GM12878 (cell line): ENCODE measurements around the gene LRRC8D. TPM values are rescaled to one million over a fixed set of nuclear protein-coding genes. Genes with fewer than 3 reads are reported as not detected.

ENCODE experiments used
- ATAC-seq: fragments of 200-7000 bp; cut with Tn5 transposase; 3 replicates; pipeline ENCODE4 v1.9.1; 2020; ENCODE audit warnings: mild to moderate bottlenecking, moderate library complexity
- BruUV-seq: library from RNA; stranded (reverse); fragments of 400-500 nt; replicated peaks from 2 replicates; lab custom pipeline; 2021; lab: Mats Ljungman, UMichigan
- CTCF ChIA-PET: fragments of 300-600 bp; sonication (Branson Sonifier 250); formaldehyde crosslinking; extraction: SDS; loops from one replicate; lab custom pipeline; 2021; ENCODE audit warnings: inconsistent platforms; lab: Yijun Ruan, JAX
- POLR2A ChIA-PET: fragments of 350-600 bp; formaldehyde crosslinking; extraction: SDS; loops from one replicate; lab custom pipeline; 2021; ENCODE audit warnings: inconsistent platforms; lab: Charles Lee
- RAD21 ChIA-PET: fragments of 300-600 bp; sonication (Branson Sonifier 250); formaldehyde crosslinking; loops from one replicate; lab custom pipeline; 2023; ENCODE audit warnings: antibody characterized with exemption; ENCODE audit not compliant: unreplicated experiment; lab: Charles Lee
- SMC1A ChIA-PET: fragments of 300-600 bp; sonication (Branson Sonifier 250); formaldehyde crosslinking; loops from one replicate; lab custom pipeline; 2023; ENCODE audit not compliant: unreplicated experiment, uncharacterized antibody; lab: Charles Lee
- DNase-seq: peaks from one replicate; pipeline ENCODE4 v3.0.0-alpha.2; 2011; ENCODE audit warnings: low read depth, low spot score
- FAIRE-seq: peaks from 3 replicates; lab custom pipeline; 2011; peaks lifted over from hg19 to GRCh38; lab: Jason Lieb, UNC
- H2AFZ ChIP-seq: 2 replicates; pipeline ENCODE4 v1.6.0; 2011; ENCODE audit warnings: low read depth, low read length, control low read depth; ENCODE audit not compliant: control insufficient read depth
- H3K27ac ChIP-seq: 2 replicates; pipeline ENCODE4 v1.5.1; 2011; ENCODE audit warnings: control low read depth; ENCODE audit not compliant: control insufficient read depth, insufficient read depth
- H3K27me3 ChIP-seq, 2 experiments: replicated peaks in 1 of 2; 2 replicates each; pipeline versions ENCODE4 v1.6.0 to v1.6.1; 2011; ENCODE audit warnings: low read length in 1 of 2; ENCODE audit not compliant: control insufficient read depth in 2 of 2, insufficient read depth in 2 of 2
- H3K36me3 ChIP-seq, 2 experiments: 2 replicates each; pipeline ENCODE4 v1.5.1; 2011; ENCODE audit warnings: low read length in 1 of 2; ENCODE audit not compliant: control insufficient read depth in 2 of 2, insufficient read depth in 2 of 2
- H3K4me1 ChIP-seq: 2 replicates; pipeline ENCODE4 v1.6.1; 2011; ENCODE audit warnings: mild to moderate bottlenecking, low read length, moderate library complexity, mixed read lengths; ENCODE audit not compliant: control insufficient read depth, insufficient read depth
- H3K4me2 ChIP-seq: 2 replicates; pipeline ENCODE4 v1.6.0; 2011; ENCODE audit warnings: control low read depth; ENCODE audit not compliant: control insufficient read depth, insufficient read depth
- H3K4me3 ChIP-seq: fragments of 200-600 bp; sonication (generic); 2 replicates; pipeline ENCODE4 v1.5.1; 2016
- H3K79me2 ChIP-seq: 2 replicates; pipeline ENCODE4 v1.6.0; 2011; ENCODE audit warnings: low read length; ENCODE audit not compliant: control insufficient read depth, insufficient read depth
- H3K9ac ChIP-seq: 2 replicates; pipeline ENCODE4 v1.8.0; 2011; ENCODE audit warnings: low read length, control low read depth, mixed read lengths; ENCODE audit not compliant: control insufficient read depth, insufficient read depth
- H3K9me3 ChIP-seq: replicated peaks from 3 replicates; pipeline ENCODE4 v1.5.1; 2011; ENCODE audit warnings: mild to moderate bottlenecking, low read length; ENCODE audit not compliant: control insufficient read depth, insufficient read depth
- H4K20me1 ChIP-seq: 2 replicates; pipeline ENCODE4 v1.6.0; 2011; ENCODE audit not compliant: control insufficient read depth, insufficient read depth
- BACH1 ChIP-seq: fragments of 450-650 bp; IDR thresholded peaks from 2 replicates; pipeline ENCODE4 v1.6.1; 2017; ENCODE audit warnings: mild to moderate bottlenecking, borderline replicate concordance
- BHLHE40 ChIP-seq, 2 experiments: fragments of 450-650 bp in 1 of 2; IDR thresholded peaks; 2 replicates each; pipeline ENCODE4 v1.6.1; 2011 to 2017; ENCODE audit warnings: low read depth in 2 of 2, borderline replicate concordance in 1 of 2, improper control_type of control experiment in 1 of 2, low read length in 1 of 2, mild to moderate bottlenecking in 1 of 2
- CREM ChIP-seq: IDR thresholded peaks from 2 replicates; pipeline ENCODE4 v1.6.1; 2014; ENCODE audit warnings: antibody characterized with exemption, low read depth
- FOS ChIP-seq: IDR thresholded peaks from 3 replicates; pipeline ENCODE4 v1.6.1; 2011; ENCODE audit warnings: borderline replicate concordance; ENCODE audit not compliant: insufficient read length; ENCODE audit errors: extremely low read depth
- HCFC1 ChIP-seq: fragments of 150-350 bp; IDR thresholded peaks from 2 replicates; pipeline ENCODE4 v1.6.1; 2014; ENCODE audit warnings: low read length
- IKZF1 ChIP-seq: fragments of 450-650 bp; conservative IDR thresholded peaks from 2 replicates; pipeline ENCODE4 v1.6.1; 2017; ENCODE audit warnings: antibody characterized with exemption, mild to moderate bottlenecking
- POLR2AphosphoS5 ChIP-seq: IDR thresholded peaks from 2 replicates; pipeline ENCODE4 v1.6.1; 2011; ENCODE audit warnings: mild to moderate bottlenecking, low read length, inconsistent platforms
- RAD21 ChIP-seq: IDR thresholded peaks from 2 replicates; pipeline ENCODE4 v1.6.1; 2011; ENCODE audit warnings: mild to moderate bottlenecking, low read depth, low read length, moderate library complexity; ENCODE audit not compliant: insufficient read depth
- RUNX3 ChIP-seq: IDR thresholded peaks from 2 replicates; pipeline ENCODE4 v1.6.1; 2012; ENCODE audit warnings: low read length, inconsistent platforms
- SIX5 ChIP-seq: IDR thresholded peaks from 2 replicates; pipeline ENCODE4 v1.6.1; 2011; ENCODE audit warnings: mild to moderate bottlenecking, low read depth, low read length, moderate library complexity; ENCODE audit not compliant: severe bottlenecking
- SMC3 ChIP-seq: IDR thresholded peaks from 2 replicates; pipeline ENCODE4 v1.6.1; 2011; ENCODE audit warnings: low read length, improper control_type of control experiment, borderline replicate concordance
- STAT3 ChIP-seq: IDR thresholded peaks from 2 replicates; pipeline ENCODE4 v1.6.1; 2011; ENCODE audit warnings: low read depth, low read length, improper control_type of control experiment
- WGBS: methylation state at CpG from one replicate; pipeline ENCODE4 v1.1.6; 2016; ENCODE audit warnings: low lambda C conversion rate; ENCODE audit not compliant: insufficient replicate concordance, insufficient coverage; ENCODE audit errors: missing lambda C conversion rate; 5-methylcytosine and 5-hydroxymethylcytosine counted together
- in situ Hi-C: fragments of 300-500 bp; cut with MboI; formaldehyde crosslinking; loops from 9 replicates; pipeline ENCODE4 v1.14.3; 2018; ENCODE audit warnings: mixed read lengths
- intact Hi-C: fragments of 100-400 bp; cut with micrococcal nuclease; formaldehyde crosslinking; loops from one replicate; pipeline ENCODE4 v1.14.2; 2022; ENCODE audit not compliant: unreplicated experiment
- polyA plus RNA-seq, 11 experiments: library from polyadenylated mRNA; depleted of rRNA in 4 of 11; unstranded in 6 of 11; stranded (reverse) in 5 of 11; fragments of >200 nt; fragmentation: Nextera tagmentation in 4 of 11; fragmentation: Illumina TruSeq in 1 of 11; extraction: Ambion mirVana in 4 of 11; extraction: Trizol in 1 of 11; gene quantifications; 1 replicate in 1 of 11; 2 replicates in 10 of 11; pipeline versions ENCODE4 v1.2.1 to v1.2.3, GENCODE V29; 2011 to 2016; ENCODE audit warnings: inconsistent platforms in 2 of 11, missing spikeins in 2 of 11, low read depth in 1 of 11
- total RNA-seq, 4 experiments: library from RNA; depleted of rRNA in 3 of 4; stranded (reverse); fragments of >200 nt in 3 of 4; fragmentation: Illumina TruSeq in 1 of 4; extraction: Trizol in 1 of 4; gene quantifications; 2 replicates each; pipeline versions ENCODE4 v1.2.1 to v1.2.3, GENCODE V29; 2013 to 2021
- TF ChIP-seq, protein P1 (sequence below): IDR thresholded peaks from 2 replicates; pipeline ENCODE4 v1.6.1; 2011; ENCODE audit warnings: low read depth, low read length, improper control_type of control experiment, borderline replicate concordance
- TF ChIP-seq, protein P2 (sequence below): IDR thresholded peaks from 2 replicates; pipeline ENCODE4 v1.6.1; 2012; ENCODE audit warnings: low read depth, low read length, improper control_type of control experiment

The LRRC8D gene
- total and polyA plus RNA-seq, 10 of the 15 experiments (the other 5 are each of a cell fraction or from before 2014, with no cell fraction given), result 5.6 to 44.1 (median 26.8) TPM

DNA sequence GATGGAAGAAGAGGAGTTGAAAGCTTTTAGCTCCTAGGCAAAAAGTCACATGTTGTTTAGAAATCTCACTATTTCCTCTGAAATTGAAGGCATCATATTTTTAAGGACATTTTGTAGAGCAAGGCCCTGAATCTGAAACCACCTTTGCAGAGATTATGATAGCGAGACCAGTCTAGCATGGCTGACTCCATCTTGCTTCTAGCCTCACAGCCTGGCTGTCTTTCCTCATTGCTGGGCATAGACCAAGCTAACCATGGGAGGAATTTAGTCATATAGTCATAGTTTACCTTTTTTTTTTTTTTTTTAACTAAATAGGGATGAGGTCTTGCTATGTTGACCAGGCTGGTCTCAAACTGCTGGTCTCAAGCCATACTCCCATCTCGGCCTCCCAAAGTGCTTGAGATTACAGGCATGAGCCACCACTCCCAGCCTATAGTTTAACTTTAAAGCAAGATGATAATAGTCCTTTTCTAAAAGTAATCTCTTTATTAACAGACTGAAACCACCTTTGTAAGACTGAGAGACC, 131.8 kb downstream of the LRRC8D start:
- H3K4me1 ChIP-seq, result peaks cover 19% of the 10 kb centered on the region
- H2AFZ ChIP-seq, result peak overlapping the region; percentile 66
- ChIA-PET POLR2A (interaction anchor here (0.7 to 1.1 kb wide), 2 partner anchors 9 to 16 kb away, joined by 4 to 5 read pairs; no protein-coding TSS in a partner anchor), CTCF (interaction anchor here (0.6 to 2.2 kb wide), 9 partner anchors 10 to 468 kb away, joined by 3 to 5 read pairs (median 3); no protein-coding TSS in a partner anchor), RAD21 (interaction anchor here (1.1 to 1.3 kb wide), 3 partner anchors 148 to 172 kb away, joined by 3 to 4 read pairs (median 4); no protein-coding TSS in a partner anchor), SMC1A (interaction anchor here (1.1 to 2.1 kb wide), 3 partner anchors 15 to 158 kb away, joined by 3 to 6 read pairs (median 4); no protein-coding TSS in a partner anchor)
- H3K27ac ChIP-seq, result no peak overlapping the region
- no peak overlapping the region for H3K9ac ChIP-seq
- H3K9me3 ChIP-seq, result no peaks in the 10 kb centered on the region
- 100% methylated on average over 2 of the region's 2 CpGs for WGBS
- no peaks in the 10 kb centered on the region for H3K27me3 ChIP-seq
- H4K20me1 ChIP-seq, result no peaks in the 10 kb centered on the region
- ATAC-seq (peak; percentile 21), FAIRE-seq (no peak), DNase-seq (no peak)
- no peaks in the 10 kb centered on the region for H3K79me2 ChIP-seq
- in situ Hi-C loops (no loop called here), intact Hi-C loops (loop anchor here (1.0 to 5.0 kb wide), 2 partner anchors 110 to 148 kb away; no protein-coding TSS in a partner anchor)
- H3K4me3 ChIP-seq, result no peak overlapping the region
- no peak overlapping the region for H3K4me2 ChIP-seq
- H3K36me3 ChIP-seq, result no peaks in the 10 kb centered on the region
- BruUV-seq, result no TSS peak
- no peak for TF ChIP-seq SIX5
- TF ChIP-seq BHLHE40 (IDR thresholded peaks at IDR 0.05; ENCODE audit: borderline replicate concordance in 1 of 2, low read depth in 2 of 2, low read length in 1 of 2), result no peak
- TF ChIP-seq IKZF1, result no peak

DNA sequence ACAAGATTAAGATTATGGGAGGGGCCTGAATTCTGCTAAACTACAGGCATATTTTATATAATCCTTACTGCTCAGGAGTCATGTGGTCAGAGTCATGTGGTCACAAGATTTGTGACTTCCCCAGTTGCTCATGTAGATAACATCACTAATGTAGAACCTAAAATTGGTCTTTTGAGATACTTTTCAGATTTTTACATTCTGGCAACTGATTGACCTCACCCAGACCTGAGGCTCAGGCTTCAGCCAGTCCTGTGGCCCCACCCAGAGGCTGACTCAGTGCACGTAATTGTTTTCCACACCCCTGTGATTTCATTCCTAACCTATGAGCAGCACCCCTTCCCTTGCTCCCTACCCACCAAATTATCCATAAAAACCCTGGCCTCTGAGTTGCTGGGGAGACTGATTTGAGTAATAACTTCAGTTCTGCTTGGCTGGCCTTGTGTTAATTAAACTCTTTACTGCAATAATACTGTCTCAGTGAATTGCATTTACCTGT, 132.3 kb downstream of the LRRC8D start:
- ChIA-PET RAD21 (no interaction called here), POLR2A (no interaction called here), CTCF (interaction anchor here (0.9 to 1.3 kb wide), 6 partner anchors 24 to 190 kb away, joined by 3 to 5 read pairs (median 4); no protein-coding TSS in a partner anchor), SMC1A (interaction anchor here (0.7 to 1.2 kb wide), 3 partner anchors 34 to 172 kb away, joined by 3 to 4 read pairs (median 3); no protein-coding TSS in a partner anchor)
- H3K27me3 ChIP-seq, result no peaks in the 10 kb centered on the region
- H3K79me2 ChIP-seq, result no peaks in the 10 kb centered on the region
- 0 out of 2 replicates have a peak overlapping the region, but pooled peaks have one; percentile 31 for H3K27ac ChIP-seq
- no peak overlapping the region for H3K4me3 ChIP-seq
- H3K4me2 ChIP-seq, result no peak overlapping the region
- FAIRE-seq (peak; percentile 96), ATAC-seq (peak; percentile 87), DNase-seq (peak; percentile 33)
- in situ Hi-C loops, result no loop called here
- no peak overlapping the region for H3K9ac ChIP-seq
- H2AFZ ChIP-seq, result peak overlapping the region; percentile 66
- H3K36me3 ChIP-seq, result no peaks in the 10 kb centered on the region
- BruUV-seq, result no TSS peak
- WGBS, result 0% methylated on average over 1 of the region's 1 CpG
- H3K4me1 ChIP-seq, result peaks cover 19% of the 10 kb centered on the region
- H4K20me1 ChIP-seq, result no peaks in the 10 kb centered on the region
- intact Hi-C loops, result loop anchor here (1.0 to 5.0 kb wide), 2 partner anchors 111 to 149 kb away; no protein-coding TSS in a partner anchor
- H3K9me3 ChIP-seq, result no peaks in the 10 kb centered on the region
- no peak for TF ChIP-seq BACH1
- peak; percentile 79 for TF ChIP-seq RAD21
- TF ChIP-seq POLR2AphosphoS5, result no peak
- TF ChIP-seq FOS, result no peak
- peak; percentile 25; the same call in 1 of the 2 replicates for TF ChIP-seq CREM
- peak; percentile 44; the same call in 1 of the 2 replicates for TF ChIP-seq SMC3
- TF ChIP-seq HCFC1, result no peak
- TF ChIP-seq RUNX3, result peak; percentile 60; the same call in 1 of the 2 replicates
- no peak for TF ChIP-seq STAT3
- TF ChIP-seq, protein P1, sequence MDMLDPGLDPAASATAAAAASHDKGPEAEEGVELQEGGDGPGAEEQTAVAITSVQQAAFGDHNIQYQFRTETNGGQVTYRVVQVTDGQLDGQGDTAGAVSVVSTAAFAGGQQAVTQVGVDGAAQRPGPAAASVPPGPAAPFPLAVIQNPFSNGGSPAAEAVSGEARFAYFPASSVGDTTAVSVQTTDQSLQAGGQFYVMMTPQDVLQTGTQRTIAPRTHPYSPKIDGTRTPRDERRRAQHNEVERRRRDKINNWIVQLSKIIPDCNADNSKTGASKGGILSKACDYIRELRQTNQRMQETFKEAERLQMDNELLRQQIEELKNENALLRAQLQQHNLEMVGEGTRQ, result peak; percentile 56; the same call in 1 of the 2 replicates
- TF ChIP-seq, protein P2, sequence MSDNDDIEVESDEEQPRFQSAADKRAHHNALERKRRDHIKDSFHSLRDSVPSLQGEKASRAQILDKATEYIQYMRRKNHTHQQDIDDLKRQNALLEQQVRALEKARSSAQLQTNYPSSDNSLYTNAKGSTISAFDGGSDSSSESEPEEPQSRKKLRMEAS, result no peak
